GM18526 (cell line): ENCODE measurements around the gene ZFPM1.
A peak's percentile ranks its signal among the peaks of the same experiment; 100 is the strongest.

ENCODE experiments used
- POLR2A ChIP-seq: IDR thresholded peaks from 3 replicates; pipeline ENCODE4 v1.6.1; 2011; ENCODE audit not compliant: insufficient read length; ENCODE audit errors: extremely low read depth

The ZFPM1 gene

DNA sequence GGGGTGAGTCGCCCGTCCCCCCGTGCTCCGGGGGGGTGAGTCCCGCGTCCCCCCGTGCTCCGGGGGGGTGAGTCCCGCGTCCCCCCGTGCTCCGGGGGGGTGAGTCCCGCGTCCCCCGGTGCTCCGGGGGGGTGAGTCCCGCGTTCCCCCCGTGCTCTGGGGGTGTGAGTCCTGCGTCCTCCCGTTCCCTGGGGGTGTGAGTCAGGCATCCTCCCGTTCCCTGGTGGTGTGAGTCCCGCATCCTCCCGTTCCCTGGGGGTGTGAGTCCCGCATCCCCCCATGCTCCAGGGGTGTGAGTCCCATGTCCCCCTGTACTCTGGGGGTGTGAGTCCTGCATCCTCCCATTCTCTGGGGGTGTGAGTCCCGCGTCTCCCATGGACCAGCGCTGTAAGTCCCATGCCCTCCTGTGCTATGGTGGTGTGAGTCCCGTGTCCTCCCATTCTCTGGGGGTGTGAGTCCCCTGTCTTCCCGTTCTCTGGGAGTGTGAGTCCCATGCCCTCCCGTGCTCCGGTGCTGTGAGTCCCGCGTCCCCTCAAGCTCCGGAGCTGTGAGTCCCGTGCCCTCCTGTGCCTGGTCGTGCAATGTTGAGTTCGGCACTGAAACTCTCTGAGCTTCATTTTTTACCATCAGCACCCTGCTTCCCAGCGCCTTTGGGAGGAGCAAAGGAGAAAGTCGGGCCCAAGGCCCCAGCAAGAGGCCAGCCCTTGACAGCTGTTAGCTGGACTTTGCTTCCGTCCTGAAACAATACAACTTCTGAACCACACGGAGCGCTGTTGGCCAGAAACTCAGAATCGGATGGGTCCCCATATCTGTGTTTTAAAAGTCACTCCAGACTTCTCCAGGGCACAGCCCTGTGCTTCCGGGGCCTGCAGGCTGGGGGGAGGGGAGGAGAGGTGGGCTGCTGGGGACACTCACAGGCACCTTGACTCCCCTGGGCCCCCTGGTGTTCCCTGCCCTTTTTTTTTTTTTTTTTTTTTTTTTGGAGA is 105.7 kb downstream of the ZFPM1 start:
- no peak for TF ChIP-seq POLR2A

DNA sequence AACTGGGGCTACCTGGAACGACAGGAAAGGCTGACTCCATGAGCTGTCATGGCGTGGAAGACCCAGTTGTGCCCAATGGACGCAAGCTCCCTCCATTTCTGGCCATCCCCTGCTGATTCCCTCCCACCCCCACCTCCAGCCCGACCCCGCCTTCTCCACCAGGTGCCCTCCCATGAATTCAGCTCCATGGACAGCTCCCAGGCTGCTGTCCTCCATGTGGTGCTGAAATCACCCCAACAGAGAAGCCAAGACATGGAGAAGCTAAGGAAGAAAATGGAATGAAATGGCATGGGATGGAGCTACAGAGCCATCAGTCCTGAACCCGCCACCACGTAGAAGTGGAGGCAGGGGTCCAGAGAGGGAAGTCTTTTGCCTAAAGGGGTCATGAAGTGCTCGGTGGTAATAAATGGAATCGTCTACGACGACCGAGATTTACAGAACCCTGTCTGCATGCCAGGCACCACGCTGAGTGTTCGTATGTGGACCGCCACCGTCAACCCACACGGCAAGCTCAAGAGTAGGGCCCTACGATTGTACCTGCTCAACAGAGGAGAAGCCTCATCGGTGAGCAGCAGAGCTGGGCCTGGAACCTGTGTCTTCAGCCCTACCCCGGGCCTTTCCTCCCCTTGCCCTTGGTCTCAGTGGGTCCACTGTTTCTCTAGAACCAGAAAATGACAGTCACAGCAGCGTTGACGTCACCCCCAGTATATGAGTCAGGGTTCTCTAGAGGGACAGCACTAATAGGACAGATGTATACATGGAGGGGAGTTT is 107.8 kb downstream of the ZFPM1 start:
- TF ChIP-seq POLR2A = no peak

DNA sequence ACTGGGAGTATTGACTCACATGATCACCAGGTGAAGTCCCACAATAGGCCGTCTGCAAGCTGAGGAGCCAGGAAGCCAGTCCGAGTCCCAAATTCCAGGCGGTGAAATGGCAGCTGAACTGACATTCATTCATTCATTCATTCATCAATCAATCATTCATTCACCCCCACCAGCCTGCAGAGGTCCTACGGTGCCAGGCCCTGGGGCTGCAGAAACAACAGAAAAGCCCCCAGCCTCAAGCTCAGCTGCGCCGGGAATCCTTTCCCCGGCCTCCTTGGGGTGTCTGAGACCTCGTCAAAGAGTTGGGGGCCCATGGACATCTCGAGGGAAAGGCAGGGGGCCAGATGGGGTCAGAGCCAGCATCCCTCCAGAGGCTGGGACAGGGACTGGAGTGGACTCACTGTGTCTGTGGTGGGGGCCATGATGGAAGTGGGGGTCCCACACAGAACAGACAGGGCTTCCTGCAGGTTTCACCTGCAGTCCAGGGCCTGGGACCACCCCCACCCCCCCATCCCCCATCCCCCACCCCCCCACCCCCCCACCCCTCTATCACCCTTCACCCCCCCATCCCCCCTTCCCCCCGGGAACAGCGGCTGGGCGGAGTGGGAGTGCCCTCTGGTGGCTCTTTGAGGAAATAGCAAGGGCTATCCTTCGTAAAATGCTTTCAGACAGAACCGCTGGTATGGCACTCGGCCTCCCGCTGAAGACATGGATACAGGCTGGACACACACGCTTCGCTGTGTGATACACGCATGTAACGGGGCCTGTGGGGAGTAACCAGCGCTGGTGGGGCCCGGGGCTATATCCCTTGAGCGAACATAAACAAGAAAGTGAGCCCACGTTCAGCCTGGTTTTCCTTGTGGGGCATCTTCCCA is 108.6 kb downstream of the ZFPM1 start:
- no peak for TF ChIP-seq POLR2A

DNA sequence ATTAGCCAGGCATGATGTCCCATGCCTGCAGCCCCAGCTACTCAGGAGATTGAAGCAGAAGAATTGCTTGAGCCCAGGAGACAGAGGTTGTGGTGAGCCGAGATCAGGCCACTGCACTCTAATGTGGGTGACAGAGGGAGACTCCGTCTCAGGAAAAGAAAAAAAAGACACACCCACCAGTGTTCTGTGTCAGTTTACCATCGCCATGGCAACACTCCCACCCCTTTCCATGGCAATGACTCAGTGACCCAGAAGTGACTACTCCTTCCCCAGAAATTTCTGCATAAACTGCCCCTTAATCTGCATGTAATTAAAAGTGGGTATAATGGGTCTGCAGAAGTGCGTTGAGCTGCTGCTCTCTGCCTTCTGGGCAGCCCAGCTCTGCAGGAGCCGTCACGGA is 113.1 kb downstream of the ZFPM1 start:
- TF ChIP-seq POLR2A = no peak

DNA sequence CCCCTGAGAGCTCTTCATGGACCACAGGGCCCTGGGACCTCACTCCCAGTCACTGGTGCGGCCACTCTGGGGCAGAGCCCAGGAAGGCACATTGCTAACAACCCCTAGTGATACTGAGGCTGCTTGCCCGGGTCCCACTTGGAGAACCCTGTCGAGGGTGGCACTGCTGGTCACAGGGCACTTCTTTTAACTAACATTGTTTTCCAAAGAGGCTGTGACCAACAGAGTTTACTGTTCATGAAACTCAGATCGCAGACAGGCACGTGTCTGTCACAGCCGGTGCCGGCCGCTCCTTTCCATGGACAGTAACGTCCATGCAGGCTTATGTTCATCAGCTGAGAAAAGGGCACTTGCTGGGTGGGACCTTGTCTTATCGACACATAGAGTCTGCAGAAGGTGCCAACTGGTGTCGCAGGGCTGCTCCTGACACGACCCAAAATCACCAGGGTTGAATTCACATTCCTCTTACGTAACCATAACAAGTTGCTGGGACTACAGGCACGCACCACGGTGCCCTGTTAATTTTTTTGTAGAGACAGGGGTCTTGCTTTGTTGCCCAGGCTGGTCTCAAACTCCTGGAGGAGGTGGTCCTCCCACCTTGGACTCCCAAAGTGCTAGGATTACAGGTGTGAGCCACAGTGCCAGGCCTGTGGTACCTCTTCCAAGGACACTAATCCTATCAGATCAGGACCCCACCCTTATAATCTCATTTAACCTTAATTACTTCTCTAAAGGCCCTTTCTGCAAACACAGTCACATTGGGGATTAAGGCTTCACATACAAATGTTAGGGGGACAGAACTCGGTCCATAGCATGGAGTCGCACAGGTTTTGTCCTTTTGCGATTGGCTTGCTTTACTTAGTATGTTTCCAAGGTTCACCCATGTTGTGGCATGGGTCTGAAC is 115.9 kb downstream of the ZFPM1 start:
- TF ChIP-seq POLR2A = no peak

DNA sequence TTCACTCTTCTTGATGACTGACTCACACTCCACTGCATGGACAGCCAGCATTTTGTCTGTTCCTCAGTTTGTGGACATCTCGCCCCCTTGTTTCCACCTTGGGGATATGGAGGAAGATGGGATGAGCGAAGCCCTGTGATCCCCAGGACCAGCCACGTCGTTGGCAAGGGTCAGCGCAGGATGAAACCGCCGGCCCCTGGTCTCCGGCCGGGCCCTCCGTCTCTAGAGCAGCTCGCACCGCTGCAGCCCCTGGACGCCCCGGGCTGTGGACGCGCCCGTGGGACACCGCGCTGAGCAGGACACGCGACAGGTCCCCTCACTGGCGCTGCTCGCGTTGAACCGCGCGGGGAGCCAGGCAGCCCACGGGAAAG is 116.5 kb downstream of the ZFPM1 start:
- no peak for TF ChIP-seq POLR2A

DNA sequence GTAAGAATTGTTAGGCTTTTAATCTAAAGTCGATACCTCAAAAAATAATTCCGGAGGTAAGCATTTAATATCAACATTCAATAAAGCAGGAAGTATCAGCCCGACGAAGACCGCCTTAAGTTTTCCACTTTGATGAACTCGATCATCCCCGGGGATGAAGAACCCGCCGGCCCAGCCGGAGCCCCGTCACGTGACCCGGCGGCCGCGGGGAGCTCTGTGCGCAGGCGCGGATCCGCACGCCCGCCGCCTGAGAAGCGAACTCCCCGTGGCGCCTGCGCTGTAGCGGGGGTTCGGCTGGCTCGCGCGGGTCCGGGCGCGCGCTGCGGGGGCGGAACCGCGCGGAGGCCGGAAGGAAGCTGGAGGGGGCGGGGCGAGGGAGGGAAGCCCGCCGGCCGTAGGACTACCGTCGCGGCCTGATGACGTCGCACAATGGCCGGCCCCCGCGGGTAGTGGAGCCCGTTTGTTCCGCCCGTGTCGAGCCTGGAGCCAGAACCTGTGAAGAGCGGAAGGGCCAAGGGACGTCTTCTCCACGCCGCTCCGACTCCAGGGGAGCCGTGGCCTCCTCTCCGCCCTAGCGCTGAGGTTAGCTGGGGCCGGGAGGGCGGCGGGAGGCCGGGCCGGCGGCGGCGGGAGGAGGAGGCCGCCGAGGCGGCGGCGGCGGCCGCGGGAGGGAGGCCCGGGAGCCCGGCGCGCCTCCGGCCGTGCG is 117.1 kb downstream of the ZFPM1 start, which contains the start of gene ZC3H18:
ZC3H18 (plus strand) TSS at position 419 of the 706 bp plus-strand sequence. CDS start 6,721 bp downstream, outside the sequence.
- TF ChIP-seq POLR2A = peak; percentile 84

DNA sequence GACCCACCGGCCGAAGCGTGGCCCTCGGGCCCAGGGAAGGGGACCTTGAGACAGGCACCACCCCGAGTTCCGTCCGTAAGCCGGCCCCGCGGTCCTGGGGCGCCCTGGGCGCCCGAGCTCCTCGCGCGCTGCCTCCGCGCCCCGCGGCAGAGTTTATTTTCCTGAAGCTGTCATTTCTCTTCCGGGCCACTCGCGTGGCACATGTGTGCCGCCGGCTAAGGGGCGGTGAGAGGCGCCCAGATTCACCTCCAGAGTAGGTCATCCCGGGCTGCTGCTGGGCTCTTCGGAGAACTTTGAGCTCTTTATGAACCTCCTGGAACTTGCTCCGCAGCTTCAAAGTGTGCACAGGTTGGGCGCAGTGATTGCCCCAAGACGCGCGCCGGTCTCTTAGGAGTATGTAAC is 117.6 kb downstream of the ZFPM1 start:
- no peak for TF ChIP-seq POLR2A

DNA sequence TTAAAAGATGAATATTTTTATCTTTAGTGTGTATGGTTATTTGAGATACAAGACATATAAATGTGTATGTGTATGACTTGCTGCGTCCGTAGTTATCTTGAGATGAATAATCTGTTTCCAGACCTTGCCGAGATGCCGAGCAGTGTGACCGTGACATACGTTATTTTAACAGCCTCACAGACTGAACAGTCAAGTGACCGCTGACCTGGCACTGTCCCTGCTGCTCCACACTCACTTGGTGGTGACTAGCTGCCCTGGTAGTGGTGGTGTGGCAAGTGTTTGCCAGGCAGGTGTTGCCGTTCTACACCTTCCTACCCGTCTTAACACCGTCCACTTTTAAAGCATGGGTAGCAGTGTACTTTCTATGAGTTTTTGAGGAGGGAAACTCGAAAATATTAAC is 122.2 kb downstream of the ZFPM1 start:
- no peak for TF ChIP-seq POLR2A

DNA sequence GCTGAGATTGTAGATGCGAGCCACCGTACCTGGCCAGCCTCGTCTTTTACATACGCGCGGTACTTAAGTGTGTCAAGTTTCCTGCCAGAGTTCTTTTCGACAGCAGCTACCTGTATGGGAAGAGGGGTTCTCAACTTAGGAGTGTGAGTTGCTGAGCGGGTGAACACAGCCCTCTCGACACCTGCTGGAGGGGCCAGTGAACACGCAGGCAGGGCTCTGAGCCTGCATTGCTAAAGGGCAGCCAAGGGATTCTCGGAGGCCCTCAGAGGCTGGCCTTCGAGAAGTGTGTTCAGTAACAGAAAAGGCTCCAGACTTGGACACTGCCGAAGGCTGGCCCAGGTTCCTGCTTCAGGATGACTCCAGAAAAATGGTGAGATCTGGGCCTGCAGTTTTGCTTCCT is 123.2 kb downstream of the ZFPM1 start:
- no peak for TF ChIP-seq POLR2A

DNA sequence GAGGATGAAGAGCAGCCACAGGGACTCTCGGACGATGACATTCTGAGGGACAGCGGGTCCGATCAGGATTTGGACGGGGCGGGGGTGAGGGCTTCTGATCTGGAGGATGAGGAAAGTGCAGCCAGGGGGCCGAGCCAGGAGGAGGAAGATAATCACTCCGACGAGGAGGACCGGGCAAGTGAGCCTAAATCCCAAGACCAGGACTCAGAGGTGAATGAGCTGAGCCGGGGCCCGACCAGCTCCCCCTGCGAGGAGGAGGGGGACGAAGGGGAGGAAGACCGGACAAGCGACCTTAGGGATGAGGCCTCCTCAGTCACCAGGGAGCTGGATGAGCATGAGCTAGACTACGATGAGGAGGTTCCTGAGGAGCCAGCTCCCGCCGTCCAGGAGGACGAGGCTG is 124.1 kb downstream of the ZFPM1 start:
- TF ChIP-seq POLR2A = no peak

DNA sequence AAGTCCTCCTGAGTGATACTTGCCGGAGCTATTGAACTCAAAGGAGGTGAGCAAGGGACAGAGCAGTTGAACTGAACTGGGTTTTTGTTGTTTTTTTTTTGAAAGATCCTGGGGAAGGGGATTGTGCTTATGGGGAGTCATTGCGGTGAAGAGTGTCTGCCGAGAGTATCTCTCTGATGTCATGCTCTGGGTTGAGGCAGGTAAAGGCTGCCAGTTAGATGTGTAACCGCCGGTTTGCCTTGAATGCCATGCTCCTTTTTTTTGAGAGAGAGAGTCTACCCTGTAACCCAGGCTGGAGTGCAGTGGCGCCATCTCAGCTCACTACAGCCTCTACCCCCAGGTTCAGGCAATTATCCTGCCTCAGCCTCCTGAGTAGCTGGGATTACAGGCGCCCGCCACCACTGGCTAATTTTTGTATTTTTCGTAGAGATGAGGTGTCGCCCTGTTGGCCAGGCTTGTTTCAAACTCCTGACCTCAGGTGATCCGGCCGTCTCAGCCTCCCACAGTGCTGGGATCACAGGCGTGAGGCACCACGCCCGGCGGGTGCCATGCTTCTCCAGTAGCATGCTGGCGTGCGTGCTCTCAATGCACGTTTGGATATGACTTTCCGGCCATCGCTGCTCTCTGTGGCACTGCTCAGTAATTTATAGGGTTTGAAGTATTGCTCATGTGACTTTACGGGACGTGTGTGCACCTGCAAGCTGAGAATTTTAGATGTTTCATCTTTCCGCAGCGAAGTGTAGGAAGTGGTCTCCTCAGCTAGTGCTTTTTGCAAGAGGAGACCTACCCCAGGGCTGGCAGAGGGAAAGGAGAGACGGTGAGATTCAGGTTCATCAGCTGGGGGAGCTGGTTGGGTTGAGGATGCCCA is 125.6 kb downstream of the ZFPM1 start:
- no peak for TF ChIP-seq POLR2A

DNA sequence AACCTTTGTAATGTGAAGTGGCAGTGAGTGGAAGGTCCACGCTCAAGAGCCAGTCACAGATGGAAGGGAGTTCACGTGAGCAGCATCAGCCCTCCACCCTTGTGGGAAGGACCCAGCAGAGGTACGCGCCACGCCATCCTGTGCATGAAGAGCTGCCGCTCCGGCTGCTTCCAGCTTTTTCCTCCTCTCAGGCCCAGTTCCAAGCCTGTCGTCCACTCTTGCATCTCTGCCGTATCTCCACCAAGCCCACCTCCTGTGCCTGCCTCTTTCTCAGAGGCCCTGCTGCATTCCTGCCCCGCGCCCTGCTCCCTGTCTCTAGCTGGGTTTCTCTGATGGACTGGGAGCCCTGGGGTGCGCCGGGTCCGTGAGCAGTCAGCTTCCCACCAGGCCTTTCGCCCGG is 127.3 kb downstream of the ZFPM1 start:
- no peak for TF ChIP-seq POLR2A

DNA sequence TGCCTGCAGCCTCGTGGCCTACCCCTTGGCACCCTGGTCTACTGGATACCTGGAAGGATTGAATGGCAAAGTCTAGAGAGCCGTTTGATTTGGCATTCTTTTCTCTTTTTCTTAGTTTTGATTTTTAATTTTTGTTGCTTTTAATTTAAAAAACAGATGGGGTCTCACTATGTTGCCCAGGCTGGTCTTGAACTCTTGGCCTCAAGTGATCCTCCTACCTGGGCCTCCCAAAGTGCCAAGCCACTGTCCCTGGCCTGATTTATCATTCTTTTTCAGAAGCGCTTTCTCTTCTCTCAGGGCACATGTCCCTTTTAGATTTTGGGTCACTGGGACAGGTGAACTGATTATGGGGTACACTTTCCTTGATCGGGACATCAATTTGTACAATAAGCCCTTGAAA is 128.0 kb downstream of the ZFPM1 start:
- TF ChIP-seq POLR2A = no peak
